ENCODE data around the gene EPHB1. TPM values are rescaled to one million over a fixed set of nuclear protein-coding genes. Genes with fewer than 3 reads are reported as not detected.

Gene EPHB1
- total and polyA plus RNA-seq, 12 donors, result 0.07 to 3.4 (median 1.6) TPM

DNA sequence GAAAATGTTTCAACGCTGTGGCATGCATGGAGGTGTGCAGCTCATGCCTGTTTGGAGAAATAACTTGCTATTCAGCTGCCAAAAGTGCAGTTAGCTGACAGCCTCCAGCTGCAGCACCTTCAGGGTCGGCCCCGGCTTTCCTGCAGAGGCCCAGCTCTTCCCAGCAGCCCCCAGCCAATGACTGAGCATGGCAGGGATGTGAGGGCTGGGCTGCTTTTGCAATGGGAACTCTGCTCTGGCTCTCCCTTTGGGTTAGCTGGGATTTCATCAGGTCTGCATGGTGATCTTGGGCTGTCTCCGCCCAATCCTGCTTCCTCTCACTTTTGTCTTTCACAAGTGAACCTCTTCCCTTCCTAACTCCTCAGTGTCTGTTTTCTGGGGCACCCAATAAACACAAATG lies 396.6 kb downstream of the EPHB1 start:
- TF ChIP-seq CTCF (IDR thresholded peaks at IDR 0.05), result no peak
- no peak for ATAC-seq
- Histone ChIP-seq H3K9me3 (no peaks in the 10 kb centered on the region), H3K4me3 (no peak overlapping the region), H3K4me1 (no peaks in the 10 kb centered on the region), H3K36me3 (no peaks in the 10 kb centered on the region), H3K27me3 (no peaks in the 10 kb centered on the region), H3K27ac (no peak overlapping the region)
- no peak for DNase-seq
- 49 to 53% methylated on average over 4 of the region's 4 CpGs for WGBS, 2 donors
- intact Hi-C loops (cut with DNase I), result no loop called here

GRCh38 chr3:135192929-135193328 lies 397.9 kb downstream of the EPHB1 start:
- intact Hi-C loops (cut with DNase I), result no loop called here
- no peak for ATAC-seq
- TF ChIP-seq CTCF (IDR thresholded peaks at IDR 0.05), result no peak
- no peak overlapping the region for H3K4me3 ChIP-seq
- DNase-seq, result no peak
- H3K27me3 ChIP-seq, result no peaks in the 10 kb centered on the region
- no peak overlapping the region for H3K27ac ChIP-seq
- 67 to 70% methylated on average over 3 of the region's 3 CpGs for WGBS, 2 donors
- no peaks in the 10 kb centered on the region for H3K4me1 ChIP-seq
- no peaks in the 10 kb centered on the region for H3K9me3 ChIP-seq
- H3K36me3 ChIP-seq, result no peaks in the 10 kb centered on the region

- Histone ChIP-seq H3K27me3 (no peaks in the 10 kb centered on the region), H3K36me3 (no peaks in the 10 kb centered on the region), H3K4me3 (no peak overlapping the region), H3K27ac (no peak overlapping the region), H3K9me3 (no peaks in the 10 kb centered on the region), H3K4me1 (no peaks in the 10 kb centered on the region)
- no peak for TF ChIP-seq CTCF (IDR thresholded peaks at IDR 0.05)
- DNase-seq (no peak), ATAC-seq (no peak)
- intact Hi-C loops (cut with DNase I), result no loop called here
- WGBS, 2 donors, result 74 to 75% methylated on average over 3 of the region's 3 CpGs
These were observed 402.2 kb downstream of the EPHB1 start for GRCh38 chr3:135197246-135197645.

DNA sequence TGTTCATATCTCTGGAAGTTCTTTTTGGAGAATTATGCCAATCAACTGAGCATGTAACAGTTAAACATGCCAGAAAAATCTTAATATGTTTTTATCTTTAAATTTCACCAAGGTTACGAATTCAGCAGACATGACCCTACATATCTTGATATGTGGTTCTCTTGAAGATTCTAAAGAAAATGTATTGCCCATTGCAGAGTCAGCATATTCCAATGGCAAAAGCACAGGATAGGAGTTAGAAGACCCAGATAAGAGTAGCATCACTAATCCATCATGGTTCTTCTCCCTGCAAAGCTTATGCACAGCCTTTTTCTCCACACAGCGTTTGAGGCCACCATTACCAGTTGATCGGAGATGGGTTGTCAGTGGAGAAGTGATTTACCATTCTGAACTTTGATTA lies 402.8 kb downstream of the EPHB1 start:
- no peaks in the 10 kb centered on the region for H3K9me3 ChIP-seq
- H3K27ac ChIP-seq, result no peak overlapping the region
- H3K36me3 ChIP-seq, result peaks cover 0 to under 1% (median 0%) of the 10 kb centered on the region in 9 donors
- intact Hi-C loops (cut with DNase I), result no loop called here
- 91 to 97% methylated on average over 3 of the region's 3 CpGs for WGBS, 2 donors
- H3K4me1 ChIP-seq, result no peaks in the 10 kb centered on the region
- no peaks in the 10 kb centered on the region for H3K27me3 ChIP-seq
- no peak for ATAC-seq
- no peak for TF ChIP-seq CTCF (IDR thresholded peaks at IDR 0.05)
- DNase-seq, result no peak
- no peak overlapping the region for H3K4me3 ChIP-seq

GRCh38 chr3:135199137-135199536 lies 404.1 kb downstream of the EPHB1 start:
- no peak for DNase-seq
- 54 to 57% methylated on average over 2 of the region's 2 CpGs for WGBS, 2 donors
- intact Hi-C loops (cut with DNase I), result no loop called here

More at GRCh38 chr3:135199137-135199536, 404.1 kb downstream of the EPHB1 start:
- H3K4me1 ChIP-seq, result no peaks in the 10 kb centered on the region
- no peaks in the 10 kb centered on the region for H3K9me3 ChIP-seq
- H3K36me3 ChIP-seq, result peaks cover 0 to 3% (median 0%) of the 10 kb centered on the region in 9 donors
- H3K27ac ChIP-seq, result no peak overlapping the region
- H3K27me3 ChIP-seq, result no peaks in the 10 kb centered on the region
- ATAC-seq, result no peak
- TF ChIP-seq CTCF (IDR thresholded peaks at IDR 0.05), result no peak
- no peak overlapping the region for H3K4me3 ChIP-seq

All from heart right ventricle (tissue), 16 donors.